Common myeloid progenitor, CD34-positive (primary cell): ENCODE data around the gene CHGA.

ENCODE experiments used
- CTCF ChIA-PET: fragments of 350-600 bp; sonication (Branson Sonifier 250); formaldehyde crosslinking; loops from one replicate; lab custom pipeline; 2021; ENCODE audit warnings: antibody characterized with exemption; lab: Charles Lee
- POLR2A ChIA-PET: fragments of 350-600 bp; sonication (Branson Sonifier 250); formaldehyde crosslinking; loops from one replicate; lab custom pipeline; 2021; ENCODE audit warnings: antibody characterized with exemption; lab: Charles Lee
- DNase-seq, 3 donors: peaks; one replicate each; pipeline versions ENCODE4 v3.0.0 to v3.0.0-alpha.2; 2013
- H3K27ac ChIP-seq, 2 experiments: 1 replicate in 1 of 2; 2 replicates in 1 of 2; pipeline ENCODE4 v1.7.0; 2013; ENCODE audit warnings: inconsistent platforms in 2 of 2, low read length in 2 of 2, mild to moderate bottlenecking in 2 of 2, low read depth in 1 of 2, moderate library complexity in 1 of 2; ENCODE audit not compliant: severe bottlenecking in 2 of 2, insufficient read depth in 1 of 2, poor library complexity in 1 of 2
- H3K27me3 ChIP-seq, 5 experiments: replicated peaks in 2 of 5; 1 replicate in 3 of 5; 2 replicates in 2 of 5; pipeline versions ENCODE4 v1.6.1 to v1.7.0; 2013; ENCODE audit warnings: low read length in 4 of 5, mild to moderate bottlenecking in 2 of 5, moderate library complexity in 2 of 5, inconsistent platforms in 1 of 5; ENCODE audit not compliant: insufficient read depth in 5 of 5, control insufficient read depth in 4 of 5
- H3K36me3 ChIP-seq, 4 experiments: 1 replicate in 2 of 4; 2 replicates in 2 of 4; pipeline versions ENCODE4 v1.6.1 to v1.7.0; 2013; ENCODE audit warnings: low read length in 3 of 4, control low read depth in 1 of 4, mild to moderate bottlenecking in 1 of 4; ENCODE audit not compliant: control insufficient read depth in 4 of 4, insufficient read depth in 4 of 4
- H3K4me1 ChIP-seq, 4 experiments: 1 replicate in 3 of 4; 2 replicates in 1 of 4; pipeline versions ENCODE4 v1.6.1 to v1.7.1; 2013; ENCODE audit warnings: low read length in 3 of 4, mild to moderate bottlenecking in 3 of 4, control low read depth in 1 of 4, inconsistent platforms in 1 of 4, moderate library complexity in 1 of 4; ENCODE audit not compliant: control insufficient read depth in 4 of 4, insufficient read depth in 4 of 4; ENCODE audit errors: control extremely low read depth in 1 of 4
- H3K4me3 ChIP-seq, 7 experiments: 1 replicate in 4 of 7; 2 replicates in 3 of 7; pipeline versions ENCODE4 v1.5.1 to v1.7.0; 2013; ENCODE audit warnings: mild to moderate bottlenecking in 7 of 7, low read length in 6 of 7, moderate library complexity in 6 of 7, inconsistent platforms in 2 of 7, low read depth in 2 of 7, control low read depth in 1 of 7; ENCODE audit not compliant: insufficient read depth in 4 of 7, control insufficient read depth in 1 of 7; ENCODE audit errors: extremely low read depth in 1 of 7
- H3K9me3 ChIP-seq, 5 experiments: 1 replicate in 4 of 5; 2 replicates in 1 of 5; pipeline versions ENCODE4 v1.6.1 to v1.7.1; 2013; ENCODE audit warnings: low read length in 4 of 5, mild to moderate bottlenecking in 2 of 5, inconsistent platforms in 1 of 5, low read depth in 1 of 5, moderate library complexity in 1 of 5; ENCODE audit not compliant: control insufficient read depth in 4 of 5, insufficient read depth in 2 of 5; ENCODE audit errors: control extremely low read depth in 1 of 5
- WGBS: methylation state at CpG from one replicate; pipeline ENCODE4 v1.1.5; 2013; ENCODE audit not compliant: insufficient coverage; 5-methylcytosine and 5-hydroxymethylcytosine counted together

Gene CHGA

GRCh38 chr14:92973798-92974372 is 50.9 kb downstream of the CHGA start:
- Histone ChIP-seq H3K4me3 (no peak overlapping the region), H3K4me1 (no peaks in the 10 kb centered on the region), H3K27me3 (no peaks in the 10 kb centered on the region), H3K27ac (no peak overlapping the region), H3K36me3 (peaks cover 5 to 42% (median 35%) of the 10 kb centered on the region in 4 experiments), H3K9me3 (peaks cover 0 to 38% (median 31%) of the 10 kb centered on the region in 5 experiments)
- WGBS = 98% methylated on average over 5 of the region's 9 CpGs
- no peak for DNase-seq
- ChIA-PET CTCF (interaction anchor here (0.8 to 1.5 kb wide), 3 partner anchors 10 to 27 kb away, joined by 3 read pairs; no protein-coding TSS in a partner anchor), POLR2A (no interaction called here)

DNA sequence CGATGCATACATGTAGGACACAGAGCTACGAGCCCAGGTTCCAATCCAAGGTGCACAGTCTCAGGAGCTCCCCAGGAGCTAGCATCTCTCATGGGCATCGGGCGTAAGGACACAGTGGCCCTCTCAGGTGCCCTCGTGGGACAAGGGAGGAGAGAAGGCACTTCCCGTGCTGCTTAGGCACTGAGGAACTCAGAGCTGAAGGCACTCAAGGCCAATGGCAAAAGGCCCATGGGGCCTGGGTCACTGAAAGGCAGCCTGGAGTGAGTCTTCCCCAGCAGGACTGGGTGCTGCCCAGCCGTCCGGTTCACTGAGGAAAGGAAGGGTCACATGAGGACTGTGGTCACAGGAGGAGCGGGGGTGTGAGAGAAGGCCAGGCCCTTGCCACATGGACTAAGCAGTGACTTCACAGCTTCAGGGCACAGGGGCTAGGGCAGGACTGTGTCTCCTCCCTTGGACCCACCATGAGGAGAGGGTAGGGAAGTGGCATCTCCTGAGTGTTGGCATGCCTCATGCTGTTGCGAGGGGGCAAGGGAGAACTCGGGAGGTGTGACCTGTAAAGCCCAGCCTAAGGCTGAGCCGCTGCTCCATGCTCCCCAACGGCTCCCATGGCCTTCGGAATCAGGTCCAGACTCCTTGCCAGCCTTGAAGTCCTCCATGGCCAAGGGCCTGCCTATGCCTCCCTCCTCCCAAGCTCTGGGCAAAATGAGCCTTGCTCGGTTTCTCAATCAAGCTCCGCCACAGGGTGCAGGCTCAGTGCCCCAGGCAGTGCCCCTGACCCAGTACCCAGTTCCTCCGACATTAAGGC is 51.8 kb downstream of the CHGA start:
- ChIA-PET CTCF (interaction anchor here (0.8 to 1.5 kb wide), 3 partner anchors 11 to 26 kb away, joined by 3 read pairs; no protein-coding TSS in a partner anchor), POLR2A (no interaction called here)
- DNase-seq = no peak
- H3K9me3 ChIP-seq = peaks cover 0 to 44% (median 38%) of the 10 kb centered on the region in 5 experiments
- no peaks in the 10 kb centered on the region for H3K27me3 ChIP-seq
- WGBS = 99% methylated on average over 17 of the region's 17 CpGs
- no peak overlapping the region for H3K4me3 ChIP-seq
- H3K27ac ChIP-seq = no peak overlapping the region
- H3K4me1 ChIP-seq = no peaks in the 10 kb centered on the region
- peaks cover 5 to 44% (median 35%) of the 10 kb centered on the region in 4 experiments for H3K36me3 ChIP-seq

DNA sequence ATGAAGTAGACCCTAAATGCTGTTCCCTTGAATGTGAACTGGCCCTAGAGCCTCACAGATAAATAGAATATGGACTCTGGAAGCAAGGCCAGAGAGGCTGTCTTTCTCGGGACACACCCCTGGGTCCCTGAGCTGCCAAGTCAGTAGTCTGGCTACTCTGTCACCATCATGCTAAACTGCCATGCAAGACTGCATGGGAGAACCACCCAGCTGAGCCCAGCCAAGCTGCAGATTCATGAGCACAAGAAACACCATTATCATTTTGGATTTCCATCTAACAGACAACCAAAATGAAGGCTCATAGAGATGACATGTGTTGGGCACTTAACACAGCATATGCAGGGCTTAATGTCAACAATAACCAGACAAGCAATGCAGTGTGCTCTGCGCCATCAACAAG is 53.3 kb downstream of the CHGA start:
- 100% methylated on average over 2 of the region's 2 CpGs for WGBS
- Histone ChIP-seq H3K4me1 (no peaks in the 10 kb centered on the region), H3K9me3 (peaks cover 0 to 54% (median 51%) of the 10 kb centered on the region in 5 experiments), H3K27me3 (no peaks in the 10 kb centered on the region), H3K36me3 (peaks cover 5 to 50% (median 40%) of the 10 kb centered on the region in 4 experiments), H3K4me3 (no peak overlapping the region), H3K27ac (no peak overlapping the region)
- ChIA-PET POLR2A (no interaction called here), CTCF (no interaction called here)
- no peak for DNase-seq

DNA sequence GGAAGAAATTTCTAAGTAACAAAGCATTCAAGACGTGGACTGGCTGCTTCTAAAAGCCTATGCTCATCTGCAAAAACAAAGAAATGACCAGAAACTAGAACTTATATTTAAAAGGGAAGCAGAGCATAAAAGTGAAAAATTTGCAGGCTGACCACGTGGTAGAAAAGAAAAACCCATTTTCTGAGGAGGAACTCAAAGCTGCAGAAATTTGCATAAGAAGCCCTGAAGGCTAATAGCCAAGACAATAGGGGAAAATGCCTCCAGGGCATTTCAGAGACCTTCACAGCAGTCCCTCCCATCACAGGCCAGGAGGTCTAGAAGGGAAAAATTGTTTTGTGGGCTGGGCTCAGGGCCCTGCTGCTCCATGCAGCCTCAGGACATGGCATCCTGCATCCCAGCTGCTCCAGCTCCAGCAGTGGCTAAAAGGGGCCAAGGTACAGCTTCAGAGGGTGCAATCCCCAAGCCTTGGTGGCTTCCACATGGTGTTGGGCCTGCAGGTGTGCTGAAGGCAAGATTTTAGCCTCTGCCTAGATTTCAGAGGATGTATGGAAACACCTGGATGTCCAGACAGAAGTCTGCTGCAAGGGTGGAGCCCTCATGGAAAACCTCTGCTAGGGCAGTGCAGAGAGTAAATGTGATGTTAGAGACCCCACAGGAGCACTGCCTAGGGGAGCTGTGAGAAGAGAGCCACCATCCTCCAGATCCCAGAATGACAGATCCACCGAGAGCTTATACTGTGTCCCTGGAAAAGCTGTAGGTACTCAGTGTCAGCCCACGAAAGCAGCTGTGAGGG is 55.5 kb downstream of the CHGA start:
- H3K4me3 ChIP-seq = no peak overlapping the region
- CTCF ChIA-PET = no interaction called here
- no peak overlapping the region for H3K27ac ChIP-seq
- POLR2A ChIA-PET = no interaction called here
- no peaks in the 10 kb centered on the region for H3K27me3 ChIP-seq
- H3K36me3 ChIP-seq = peaks cover 7 to 58% (median 50%) of the 10 kb centered on the region in 4 experiments
- peaks cover 0 to 67% (median 51%) of the 10 kb centered on the region in 5 experiments for H3K9me3 ChIP-seq
- DNase-seq = peak in 1 of 3 donors; percentile 7
- no peaks in the 10 kb centered on the region for H3K4me1 ChIP-seq
- WGBS = 87% methylated on average over 3 of the region's 4 CpGs

DNA sequence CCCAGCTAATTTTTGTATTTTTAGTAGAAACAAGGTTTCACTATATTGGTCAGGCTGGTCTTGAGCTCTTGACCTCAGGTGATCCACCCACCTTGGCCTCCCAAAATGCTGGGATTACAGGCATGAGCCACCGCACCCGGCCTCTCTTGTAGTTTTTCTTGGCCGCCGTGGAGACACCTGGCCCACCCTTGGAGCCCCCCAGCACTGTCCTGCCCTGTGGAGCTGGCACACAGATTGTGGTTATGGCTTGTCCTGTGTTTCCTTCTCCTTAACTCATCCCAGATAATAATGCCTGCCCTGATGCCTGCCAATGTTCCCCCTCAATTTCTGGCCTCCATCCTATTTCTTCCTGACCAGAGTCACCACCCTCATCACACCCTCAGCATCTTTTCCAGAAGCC is 57.9 kb downstream of the CHGA start:
- WGBS = 96% methylated on average over 4 of the region's 4 CpGs
- ChIA-PET POLR2A (no interaction called here), CTCF (no interaction called here)
- H3K27ac ChIP-seq = no peak overlapping the region
- no peaks in the 10 kb centered on the region for H3K4me1 ChIP-seq
- no peak for DNase-seq
- peaks cover 7 to 42% (median 35%) of the 10 kb centered on the region in 4 experiments for H3K36me3 ChIP-seq
- H3K27me3 ChIP-seq = no peaks in the 10 kb centered on the region
- H3K4me3 ChIP-seq = no peak overlapping the region
- H3K9me3 ChIP-seq = peaks cover 0 to 60% (median 43%) of the 10 kb centered on the region in 5 experiments

- H3K27me3 ChIP-seq = no peaks in the 10 kb centered on the region
- H3K4me3 ChIP-seq = no peak overlapping the region
- CTCF ChIA-PET = interaction anchor here (0.8 to 1.2 kb wide), 2 partner anchors 10 to 179 kb away, joined by 3 read pairs; no protein-coding TSS in a partner anchor
- no peaks in the 10 kb centered on the region for H3K4me1 ChIP-seq
- WGBS = 99% methylated on average over 8 of the region's 8 CpGs
- peaks cover 0 to 52% (median 35%) of the 10 kb centered on the region in 5 experiments for H3K9me3 ChIP-seq
- POLR2A ChIA-PET = no interaction called here
- H3K36me3 ChIP-seq = peaks cover 2 to 35% (median 26%) of the 10 kb centered on the region in 4 experiments
- H3K27ac ChIP-seq = no peak overlapping the region
- no peak for DNase-seq
Observed at GRCh38 chr14:92981726-92982125, 58.8 kb downstream of the CHGA start.
